GM18507 (cell line): ENCODE results near the gene MEF2A.
A peak's percentile ranks its signal among the peaks of the same experiment; 100 is the strongest.

Source experiments
- DNase-seq: peaks from one replicate; pipeline ENCODE4 v3.0.0; 2011; ENCODE audit warnings: low read depth; ENCODE audit not compliant: insufficient read length; ENCODE audit errors: extremely low spot score
- FAIRE-seq: peaks from 2 replicates; lab custom pipeline; 2011; peaks lifted over from hg19 to GRCh38; lab: Jason Lieb, UNC

The MEF2A gene

GRCh38 chr15:99561476-99562230 lies 4.1 kb upstream of the MEF2A start:
- DNase-seq = no peak
- FAIRE-seq = no peak

- FAIRE-seq = no peak
- DNase-seq = no peak
Measured at GRCh38 chr15:99562238-99562637, 3.5 kb upstream of the MEF2A start.

GRCh38 chr15:99564221-99565048 lies 1.3 kb upstream of the MEF2A start:
- DNase-seq = no peak

DNA sequence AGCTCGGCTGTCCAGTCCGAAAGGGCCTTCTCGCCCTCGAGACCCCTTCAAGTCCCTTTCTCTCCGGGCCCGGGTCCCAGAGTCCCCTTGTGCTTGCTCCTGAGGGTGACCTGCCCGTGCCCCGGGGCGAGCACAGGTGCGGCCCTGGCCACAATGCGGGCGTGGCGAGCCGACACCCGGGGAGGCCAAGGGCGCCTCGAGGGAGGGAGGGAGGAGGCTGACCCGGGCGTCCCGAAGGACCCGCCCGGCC lies 810 bp upstream of the MEF2A start:
- DNase-seq (no peak), FAIRE-seq (no peak)

More at GRCh38 chr15:99564221-99565048, 1.3 kb upstream of the MEF2A start:
- no peak for FAIRE-seq

GRCh38 chr15:99566157-99566897 lies 543 bp downstream of the MEF2A start:
- DNase-seq (no peak), FAIRE-seq (peak; percentile 48)

DNA sequence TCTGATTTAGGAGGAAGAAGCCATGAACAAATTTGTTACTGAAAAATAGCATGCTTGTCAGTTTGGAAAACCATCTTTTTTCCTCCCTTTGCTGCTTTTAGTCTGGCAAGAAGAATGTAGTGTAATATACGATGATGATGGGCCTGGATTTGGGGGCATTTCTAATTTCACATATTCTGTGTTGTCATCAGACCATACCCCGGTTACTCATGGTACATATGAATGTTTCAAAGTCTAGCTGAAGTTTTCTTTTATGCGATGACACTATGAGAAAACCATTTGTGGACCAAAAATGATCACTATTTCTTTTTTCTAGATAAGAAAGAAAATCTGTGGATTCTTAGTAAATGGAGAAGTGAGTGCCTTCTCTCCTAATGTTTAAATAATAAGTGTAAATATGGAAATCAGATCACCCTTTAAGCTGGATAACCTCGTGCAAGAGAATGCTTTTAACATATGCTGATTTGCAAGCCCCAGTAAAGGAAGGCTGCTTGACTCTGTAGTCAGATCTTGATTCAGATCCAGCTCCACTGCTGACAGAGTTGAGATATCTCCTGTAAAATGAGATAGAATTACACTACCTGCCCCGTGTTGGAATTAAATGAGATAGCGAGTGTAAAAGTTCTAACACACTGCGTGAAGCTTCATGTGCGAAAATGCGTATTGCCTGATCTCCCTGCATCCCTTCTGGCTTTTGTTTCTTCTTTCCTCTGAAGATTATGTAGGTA lies 3.0 kb downstream of the MEF2A start:
- DNase-seq (no peak), FAIRE-seq (peak; percentile 49)

DNA sequence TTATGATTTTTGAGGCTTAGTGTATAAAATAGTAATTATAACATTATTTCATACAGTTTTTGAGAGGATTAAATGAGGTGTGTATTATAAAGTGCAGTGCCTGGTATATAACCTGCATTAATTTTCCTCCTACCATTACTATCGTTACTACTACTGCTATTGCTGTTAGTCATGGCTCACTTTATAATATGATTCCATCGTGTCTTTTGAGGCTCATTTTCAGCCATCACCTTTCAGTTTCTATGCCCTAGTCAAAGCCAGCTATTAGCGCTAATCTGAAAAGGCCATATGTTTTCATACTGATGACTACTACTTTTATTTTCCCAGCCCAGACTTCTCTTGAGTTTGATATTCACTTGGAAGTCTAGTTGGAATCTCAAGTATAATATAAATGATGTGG lies 5.5 kb downstream of the MEF2A start:
- no peak for DNase-seq
- peak; percentile 59 for FAIRE-seq

GRCh38 chr15:99574048-99574447 lies 8.3 kb downstream of the MEF2A start:
- DNase-seq = no peak
- no peak for FAIRE-seq

- FAIRE-seq = no peak
- DNase-seq = no peak
Measured at GRCh38 chr15:99574502-99574901, 8.7 kb downstream of the MEF2A start.

DNA sequence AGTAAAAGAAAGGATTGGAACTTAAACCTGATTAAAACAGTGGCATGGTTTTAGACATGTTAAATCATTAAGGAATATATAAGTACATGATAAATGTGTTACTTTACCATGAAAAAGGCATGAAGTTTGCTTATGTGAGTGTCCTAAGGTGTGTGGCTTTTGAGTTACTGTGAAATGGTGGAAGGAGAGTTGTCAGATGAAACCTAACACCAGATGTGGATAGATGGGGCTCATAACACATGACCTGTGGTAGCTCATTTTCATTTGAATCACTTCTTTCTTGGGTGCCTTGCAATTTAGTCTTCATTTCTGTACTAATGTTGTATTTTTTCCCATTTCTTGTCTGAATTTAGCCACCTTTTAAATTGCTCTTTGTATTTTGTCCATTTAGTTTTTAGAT lies 13.0 kb downstream of the MEF2A start:
- DNase-seq = no peak
- FAIRE-seq = no peak

DNA sequence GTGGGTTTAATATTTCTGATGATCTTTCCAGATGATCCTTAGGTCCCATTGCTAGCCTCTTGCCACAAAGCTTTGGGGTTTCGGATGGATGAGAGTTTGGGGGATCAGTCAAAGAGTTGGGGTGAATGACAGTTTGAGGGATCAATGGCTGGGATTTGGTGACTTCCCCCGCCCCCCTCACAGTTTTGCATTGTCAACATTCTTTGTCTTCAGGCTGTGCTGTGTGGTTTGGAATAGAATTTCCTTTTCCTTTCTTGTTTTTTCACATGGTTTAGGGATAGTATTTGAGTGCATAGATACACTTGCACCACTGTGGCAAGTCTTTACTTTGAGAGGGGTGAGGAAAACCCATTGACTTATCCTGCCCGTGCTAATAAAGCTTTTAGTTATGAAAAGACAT lies 14.3 kb downstream of the MEF2A start:
- DNase-seq = no peak
- no peak for FAIRE-seq

- no peak for FAIRE-seq
- DNase-seq = no peak
Measured at GRCh38 chr15:99582508-99582960, 16.8 kb downstream of the MEF2A start.

GRCh38 chr15:99584081-99584600 lies 18.4 kb downstream of the MEF2A start:
- DNase-seq (no peak), FAIRE-seq (no peak)

- DNase-seq (no peak), FAIRE-seq (peak; percentile 38)
Measured at GRCh38 chr15:99586121-99586520, 20.3 kb downstream of the MEF2A start.

DNA sequence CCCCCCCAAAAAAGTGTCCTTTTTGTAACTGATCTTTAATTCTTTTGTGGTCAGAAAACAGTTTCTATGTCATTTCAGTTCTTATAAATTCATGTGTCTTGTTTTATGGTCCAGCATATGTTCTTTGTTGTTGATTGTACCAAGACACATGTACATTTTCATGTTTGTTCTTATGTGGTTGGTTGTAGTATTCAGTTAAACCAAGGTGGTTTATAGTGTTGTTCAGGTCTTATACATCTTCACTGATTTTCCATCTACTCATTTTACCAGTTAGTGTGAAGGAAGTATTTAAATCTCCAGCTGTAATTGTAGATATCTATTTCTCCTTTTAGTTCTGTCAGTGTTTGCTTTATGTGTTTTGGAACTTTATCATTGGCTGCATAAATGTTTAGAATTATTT lies 24.0 kb downstream of the MEF2A start:
- DNase-seq = no peak
- no peak for FAIRE-seq

- DNase-seq (no peak), FAIRE-seq (peak; percentile 67)
Measured at GRCh38 chr15:99590913-99591646, 25.3 kb downstream of the MEF2A start.

- FAIRE-seq (no peak), DNase-seq (no peak)
Measured at GRCh38 chr15:99592145-99592791, 26.5 kb downstream of the MEF2A start.

- no peak for FAIRE-seq
- DNase-seq = no peak
Measured at GRCh38 chr15:99593070-99593469, 27.3 kb downstream of the MEF2A start.
